ENCODE data around the gene SPOCK2. TPM values are rescaled to one million over a fixed set of nuclear protein-coding genes. Genes with fewer than 3 reads are reported as not detected.

SPOCK2 gene
- total RNA-seq, 2 experiments from 2014 or later, result 46.3 to 48.8 TPM

DNA sequence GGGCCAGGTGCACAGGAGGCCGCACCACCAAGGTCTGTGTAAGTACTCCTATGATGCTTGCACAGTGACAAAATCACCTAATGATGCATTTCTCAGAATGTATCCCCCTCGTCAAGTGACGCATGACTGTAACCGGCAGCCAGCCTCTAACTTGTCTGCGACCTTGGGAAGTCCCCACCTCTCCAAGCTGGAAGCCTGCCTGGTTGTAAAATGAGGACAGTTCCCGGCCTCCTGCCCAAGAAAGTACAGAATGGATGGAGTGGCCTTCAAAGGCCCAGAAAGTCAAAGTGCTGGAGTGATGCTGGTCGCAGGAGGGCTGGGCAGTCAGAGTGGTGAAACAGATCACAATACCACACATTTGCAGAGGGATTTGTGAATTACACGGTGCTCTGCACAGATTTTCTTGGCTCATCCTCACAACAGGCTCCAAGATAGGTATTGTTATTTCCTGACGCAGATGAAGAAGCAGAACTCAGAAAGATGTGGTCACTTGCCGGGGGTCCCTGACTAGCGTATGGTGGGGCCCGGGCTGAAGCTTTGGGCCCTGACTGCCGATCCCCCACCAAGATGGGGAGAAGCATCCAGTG is 22.8 kb downstream of the SPOCK2 start:
- ChIA-PET POLR2A (no interaction called here), CTCF (interaction anchor here (0.7 to 4.6 kb wide), 2 partner anchors 15 to 17 kb away, joined by 3 to 16 read pairs; no protein-coding TSS in a partner anchor)

DNA sequence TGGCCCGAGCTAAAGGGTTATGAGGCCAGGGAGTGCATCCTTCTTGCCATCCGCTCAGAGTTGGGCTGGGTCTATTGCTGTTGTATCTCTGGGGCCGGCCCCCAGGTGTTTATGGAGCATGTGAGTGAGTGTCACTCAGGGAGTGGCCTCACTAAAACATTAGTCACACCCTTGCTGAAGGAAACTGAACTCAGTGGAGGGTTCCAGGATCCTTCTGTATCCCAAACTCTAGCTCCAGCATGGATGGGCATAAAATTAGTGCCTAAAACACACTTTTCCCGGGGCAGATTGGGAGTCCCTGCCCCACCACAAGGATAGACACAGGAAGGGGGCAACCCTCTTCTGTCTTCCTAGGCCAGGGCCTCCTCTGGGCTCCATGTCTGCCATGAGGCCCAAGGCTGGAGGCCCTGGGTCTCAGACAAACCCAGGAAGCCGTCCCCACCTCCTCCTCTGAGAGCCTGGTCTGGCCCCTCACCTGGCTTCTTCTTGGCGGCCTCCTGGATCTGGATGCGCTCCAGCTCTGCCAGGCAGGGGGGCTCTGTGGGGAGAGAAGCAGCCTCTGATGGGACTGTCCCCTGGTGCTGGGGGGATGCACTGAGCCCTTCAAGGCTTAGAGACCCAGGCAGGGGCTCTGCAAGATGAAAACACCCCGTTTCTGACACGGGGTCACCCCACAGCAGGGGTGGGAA is 24.5 kb downstream of the SPOCK2 start:
- ChIA-PET POLR2A (no interaction called here), CTCF (interaction anchor here (1.1 to 2.8 kb wide), 2 partner anchors 16 to 30 kb away, joined by 3 to 11 read pairs; no protein-coding TSS in a partner anchor)

DNA sequence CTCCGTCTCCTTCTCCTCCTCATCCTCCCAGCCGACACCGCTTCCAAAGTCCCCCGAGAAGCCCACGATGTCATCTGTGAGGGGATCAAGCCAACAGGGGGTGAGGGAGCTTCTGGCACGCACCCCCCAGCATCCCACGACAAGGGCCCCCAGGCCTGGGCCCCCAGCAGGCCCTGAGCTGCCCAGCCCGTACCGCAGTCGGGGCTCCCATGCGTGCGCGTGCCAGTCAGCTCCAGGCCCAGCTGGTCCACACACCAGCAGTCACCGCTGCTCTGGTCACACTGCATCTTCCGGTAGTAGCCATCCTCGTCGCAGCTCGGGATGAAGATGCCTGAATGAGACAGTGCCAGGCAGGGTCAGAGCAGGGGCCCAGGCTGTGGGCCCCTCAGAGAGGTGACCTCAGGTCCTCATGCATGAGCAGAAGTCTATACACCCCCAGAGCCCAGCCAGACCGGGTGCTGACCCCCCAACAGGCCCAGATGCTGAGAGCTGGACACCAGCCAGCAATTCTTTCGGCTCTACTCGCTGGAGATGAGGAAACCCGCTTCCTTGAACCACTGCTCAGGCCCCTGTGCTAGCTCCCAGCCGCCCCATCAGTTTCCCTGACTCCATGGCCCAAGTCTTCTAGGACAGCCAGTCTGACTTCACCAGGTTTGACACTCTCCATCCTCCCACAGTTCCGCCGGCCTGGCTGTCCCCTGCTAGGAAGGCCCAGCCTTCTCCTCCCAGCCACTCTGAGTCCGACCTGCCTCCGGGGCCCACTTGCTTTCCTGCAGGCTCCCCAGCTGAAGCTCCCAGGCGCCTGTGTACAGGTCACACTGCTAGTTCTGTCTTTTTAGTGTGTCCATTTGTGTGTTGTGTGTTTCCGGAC is 25.3 kb downstream of the SPOCK2 start:
- CTCF ChIA-PET, result interaction anchor here (0.5 to 2.8 kb wide), 3 partner anchors 15 to 132 kb away, joined by 3 to 11 read pairs (median 3); no protein-coding TSS in a partner anchor
- POLR2A ChIA-PET, result no interaction called here

DNA sequence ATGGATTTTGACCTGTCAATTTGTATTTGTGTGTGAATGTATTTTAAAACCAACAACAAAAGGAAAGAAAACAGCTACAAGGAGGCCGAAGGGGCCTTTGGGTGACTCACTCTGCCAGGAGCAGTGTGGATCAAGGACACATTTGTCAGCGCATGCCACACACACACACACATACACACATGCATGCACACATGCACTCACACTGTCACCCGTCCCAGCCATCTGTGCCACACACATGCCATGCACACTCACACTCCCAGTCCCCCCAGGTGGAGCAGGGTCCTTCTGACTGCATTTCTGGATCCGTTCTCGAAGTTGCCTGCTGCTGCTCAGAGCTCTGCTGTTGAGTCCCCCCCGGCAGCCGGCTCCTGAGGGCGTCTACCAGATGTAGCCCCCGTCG is 26.0 kb downstream of the SPOCK2 start:
- ChIA-PET POLR2A (no interaction called here), CTCF (interaction anchor here (2.8 kb wide), 1 partner anchor 14 kb away, joined by 11 read pairs; no protein-coding TSS in a partner anchor)

DNA sequence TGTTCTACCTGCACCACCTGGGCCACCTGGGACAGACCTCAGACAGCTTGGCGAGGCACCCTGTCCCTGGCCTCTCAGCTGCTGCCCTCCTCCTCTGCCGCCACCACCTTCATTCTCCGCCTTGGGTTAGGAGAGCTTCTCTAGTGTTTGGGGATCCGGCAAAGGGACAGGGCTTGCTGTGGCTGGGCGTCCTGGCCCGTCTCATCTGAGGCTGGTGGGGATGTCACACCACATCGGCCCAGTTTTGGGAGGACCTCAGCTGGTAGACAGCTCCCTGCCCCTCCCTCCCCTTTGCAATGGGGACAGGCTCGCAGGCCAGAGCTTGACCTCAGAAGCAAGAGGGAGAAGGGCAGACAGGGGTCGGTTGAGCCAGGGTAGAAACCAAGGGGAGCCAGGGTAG is 26.4 kb downstream of the SPOCK2 start:
- ChIA-PET POLR2A (no interaction called here), CTCF (interaction anchor here (2.8 kb wide), 1 partner anchor 14 kb away, joined by 11 read pairs; no protein-coding TSS in a partner anchor)

DNA sequence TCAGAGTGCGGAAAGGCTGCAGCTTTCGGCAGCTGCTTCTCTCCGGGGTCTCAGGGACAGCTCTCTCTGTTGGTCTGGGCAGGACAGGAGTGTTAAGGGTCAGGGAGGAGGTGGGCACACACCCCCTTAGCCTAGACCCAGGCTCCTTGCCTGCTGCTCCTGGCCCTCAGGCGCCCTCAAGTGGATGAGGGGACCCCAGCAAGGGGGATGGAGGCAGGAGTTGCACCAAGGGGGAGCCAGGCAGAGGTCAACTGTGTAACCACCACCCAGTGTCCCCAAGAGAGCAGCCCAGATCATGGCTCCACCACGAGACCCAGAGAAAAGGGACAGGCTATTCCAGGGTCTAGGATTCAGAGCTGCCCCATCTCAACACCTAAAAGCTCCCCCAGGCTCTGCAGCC is 26.9 kb downstream of the SPOCK2 start:
- ChIA-PET CTCF (interaction anchor here (0.6 to 2.8 kb wide), 2 partner anchors 13 to 84 kb away, joined by 3 to 11 read pairs; no protein-coding TSS in a partner anchor), POLR2A (no interaction called here)

DNA sequence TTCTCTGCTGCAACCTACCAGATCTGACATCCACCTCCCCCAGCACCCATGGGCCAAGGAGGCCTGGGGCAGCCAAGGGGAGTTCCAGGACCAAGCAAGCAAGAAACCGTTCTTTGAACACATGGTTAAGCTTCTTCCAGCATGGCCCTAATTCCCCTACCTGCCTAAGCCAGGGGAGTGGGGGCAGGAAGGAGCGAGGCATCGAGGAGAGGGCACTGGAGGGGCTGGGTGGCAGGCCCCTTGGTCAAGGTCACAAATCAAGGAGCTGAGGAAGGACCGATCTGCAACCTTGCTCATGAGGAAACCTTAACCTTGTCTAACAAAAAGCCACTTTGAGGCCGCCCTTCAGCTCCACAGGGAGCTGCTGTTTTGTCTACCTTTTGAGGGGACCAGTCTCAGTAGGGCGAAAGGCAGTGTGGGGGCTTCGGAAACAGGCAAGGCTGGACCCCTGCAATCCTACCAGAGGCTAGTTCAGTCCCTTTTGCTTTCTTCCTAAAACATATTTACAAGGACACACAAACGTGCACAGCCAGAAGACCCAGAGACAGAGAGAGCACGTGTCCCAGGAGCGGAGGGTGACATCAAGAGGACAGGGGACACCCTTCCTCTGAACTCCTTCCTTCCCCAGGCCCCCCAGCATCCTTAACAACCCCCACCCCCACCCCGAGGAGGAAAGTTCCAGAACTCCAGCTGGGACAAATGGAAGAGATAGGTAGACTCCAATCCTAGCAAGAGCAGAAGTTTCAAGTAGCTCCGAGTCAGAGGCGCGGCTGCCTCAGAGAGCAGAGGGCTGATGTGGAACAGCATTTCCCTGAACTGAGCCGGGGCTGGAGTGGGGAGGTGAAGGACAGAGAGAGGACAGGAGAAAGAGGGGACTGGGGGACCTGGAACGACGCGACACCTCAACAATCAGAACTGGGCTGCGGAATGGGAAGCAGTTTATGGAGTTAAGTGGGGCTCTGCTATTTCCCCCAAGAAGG is 28.2 kb downstream of the SPOCK2 start:
- ChIA-PET POLR2A (no interaction called here), CTCF (interaction anchor here (0.5 to 0.6 kb wide), 2 partner anchors 129 to 309 kb away, joined by 4 to 5 read pairs; no protein-coding TSS in a partner anchor)

DNA sequence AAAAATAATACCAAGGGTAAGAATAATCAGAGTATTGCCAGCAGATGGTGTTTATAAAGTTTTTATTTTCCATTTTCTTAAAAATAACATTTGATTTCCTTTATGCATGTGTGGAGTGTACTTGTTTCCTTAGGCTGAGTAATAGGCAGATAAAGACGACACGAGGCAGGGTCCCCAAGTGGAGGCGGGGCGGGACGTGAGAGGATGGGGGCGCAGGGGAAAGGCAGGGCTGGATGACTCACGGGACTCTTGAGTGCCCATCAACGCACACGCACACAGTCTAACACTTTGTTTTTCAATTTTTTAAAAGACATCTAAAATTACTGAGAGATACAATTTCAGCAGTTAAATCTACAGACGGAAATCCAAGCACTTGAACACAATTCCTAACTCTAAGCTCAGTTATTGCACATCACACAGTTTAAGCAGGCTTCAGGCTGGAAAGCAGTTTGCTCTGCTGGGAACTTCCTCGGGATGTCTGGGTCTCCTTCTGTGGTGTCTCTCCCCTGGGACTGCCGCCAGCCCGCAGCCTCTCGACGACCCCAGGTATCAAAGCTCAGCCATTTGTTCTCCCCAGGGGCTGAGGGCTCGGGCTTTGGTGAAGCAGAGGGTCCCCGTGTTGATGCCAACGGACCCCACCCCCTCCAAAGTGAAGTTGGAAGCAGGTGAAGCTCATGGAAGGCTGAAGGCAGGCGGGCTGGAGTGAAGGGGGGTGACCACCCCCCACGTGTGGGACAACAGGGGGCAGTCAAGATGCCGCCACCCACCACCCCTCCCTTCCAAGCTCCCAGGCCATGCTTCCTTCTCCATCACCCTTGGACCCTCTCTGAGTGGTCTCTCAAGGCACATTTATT is 29.1 kb downstream of the SPOCK2 start:
- CTCF ChIA-PET, result interaction anchor here (0.5 to 0.9 kb wide), 2 partner anchors 10 to 130 kb away, joined by 4 to 5 read pairs; no protein-coding TSS in a partner anchor
- POLR2A ChIA-PET, result interaction anchor here (1.2 kb wide), 1 partner anchor 12 kb away, joined by 3 read pairs; no protein-coding TSS in a partner anchor

DNA sequence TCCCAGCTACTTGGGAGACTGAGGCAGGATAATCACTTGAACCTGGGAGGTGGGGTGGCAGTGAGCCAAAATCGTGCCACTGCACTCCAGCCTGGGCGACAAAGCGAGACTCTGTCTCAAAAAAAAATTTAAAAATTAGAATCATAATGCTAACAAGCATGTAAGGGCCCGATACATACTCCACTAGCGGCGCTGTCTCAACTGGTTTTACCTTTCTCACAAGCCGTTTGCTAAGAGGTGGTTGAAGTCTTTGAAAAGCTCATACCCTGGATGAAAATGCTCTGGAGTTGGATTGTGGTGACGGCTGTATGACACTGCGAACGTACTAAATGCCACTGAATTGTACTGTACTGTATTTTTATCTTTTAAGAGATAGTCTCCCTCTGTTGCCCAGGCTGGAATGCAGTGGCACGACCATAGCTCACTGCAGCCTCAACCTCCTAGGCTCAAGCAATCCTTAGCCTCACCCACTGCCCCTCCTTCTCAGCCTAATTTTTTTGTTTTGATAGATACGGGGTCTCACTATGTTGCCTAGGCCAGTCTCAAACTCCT is 29.9 kb downstream of the SPOCK2 start:
- ChIA-PET POLR2A (interaction anchor here (1.2 kb wide), 1 partner anchor 13 kb away, joined by 3 read pairs; no protein-coding TSS in a partner anchor), CTCF (interaction anchor here (0.9 to 1.5 kb wide), 2 partner anchors 10 to 11 kb away, joined by 5 read pairs; no protein-coding TSS in a partner anchor)

DNA sequence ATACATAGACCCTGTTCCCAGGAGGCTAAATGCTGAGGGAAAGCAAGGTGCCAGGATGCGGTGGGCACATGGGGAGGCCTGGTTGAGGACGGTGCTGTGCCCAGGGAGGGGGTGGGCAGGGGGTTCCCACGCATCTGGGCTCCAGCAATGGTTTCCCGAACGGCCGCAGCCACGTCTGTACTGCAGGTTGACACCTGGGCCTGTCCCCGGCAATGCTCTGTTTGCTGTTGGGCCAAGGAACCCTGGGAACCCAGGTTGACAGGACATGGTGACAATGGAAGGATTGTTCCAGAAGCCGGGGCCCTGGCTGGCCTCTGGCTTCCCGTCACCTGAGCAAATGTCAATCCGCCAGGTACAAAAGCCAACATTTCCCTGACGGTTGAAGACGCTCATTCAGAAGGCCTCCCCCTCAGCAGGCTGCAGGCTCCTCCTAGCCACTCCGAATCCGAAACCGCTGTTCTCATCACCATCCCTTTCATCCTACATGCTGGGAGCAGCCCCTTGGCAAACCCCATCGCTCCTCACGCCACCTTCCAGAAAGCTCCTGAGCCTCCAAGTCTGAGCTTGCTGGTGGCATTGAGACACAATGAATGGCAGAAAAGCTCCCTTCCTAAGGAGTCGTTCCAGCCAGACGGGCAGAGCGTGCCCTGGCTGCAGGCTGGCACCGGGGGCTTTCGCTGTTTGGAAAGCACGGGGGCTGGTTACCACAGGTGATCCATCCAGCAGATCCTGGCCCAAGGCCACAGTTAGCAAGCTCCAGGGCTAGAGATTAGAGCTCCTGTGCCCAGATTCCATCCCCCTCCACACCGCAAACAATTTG is 31.2 kb downstream of the SPOCK2 start:
- ChIA-PET POLR2A (no interaction called here), CTCF (interaction anchor here (1.5 kb wide), 1 partner anchor 9 kb away, joined by 5 read pairs; no protein-coding TSS in a partner anchor)

DNA sequence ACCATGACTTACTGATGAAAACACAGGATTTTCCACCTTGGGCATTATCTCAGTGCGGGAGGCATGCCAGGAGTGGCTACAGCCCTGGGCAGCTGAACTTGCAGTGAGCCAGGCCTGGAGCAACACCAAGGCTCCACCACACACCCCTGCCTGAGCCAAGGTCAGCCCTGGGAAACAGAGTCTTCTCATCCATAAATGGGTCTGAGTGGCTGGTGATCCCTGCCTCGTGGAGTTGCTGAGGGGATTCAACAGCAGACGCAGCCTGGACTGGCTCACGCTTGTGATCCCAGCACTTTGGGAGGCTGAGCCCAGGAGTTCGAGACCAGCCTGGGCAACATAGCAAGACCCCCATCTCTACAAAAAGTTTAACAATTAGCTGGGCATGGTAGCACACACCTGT is 32.2 kb downstream of the SPOCK2 start:
- ChIA-PET POLR2A (interaction anchor here (0.6 kb wide), 1 partner anchor 28 kb away, joined by 3 read pairs; no protein-coding TSS in a partner anchor), CTCF (no interaction called here)

DNA sequence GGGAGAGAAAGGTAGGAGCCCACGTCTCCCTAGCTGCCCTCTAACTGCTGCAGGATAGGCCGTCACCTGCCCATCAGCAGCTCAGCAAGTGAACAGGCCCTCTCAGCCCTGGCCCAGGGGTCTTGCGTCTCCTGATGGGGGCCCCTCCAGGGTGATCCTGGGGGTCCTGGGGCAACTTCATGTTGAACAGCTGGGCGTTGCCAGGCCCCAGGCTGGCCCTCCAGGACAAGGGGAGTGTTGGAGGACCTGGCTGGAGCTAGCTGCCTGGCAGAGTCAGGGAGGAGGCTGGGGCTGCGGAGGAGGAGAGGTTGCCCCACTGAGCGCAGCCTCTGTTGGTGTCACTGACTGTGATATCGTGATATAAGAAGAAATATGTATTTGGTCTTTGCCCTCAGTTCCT is 34.7 kb downstream of the SPOCK2 start:
- ChIA-PET CTCF (no interaction called here), POLR2A (no interaction called here)

DNA sequence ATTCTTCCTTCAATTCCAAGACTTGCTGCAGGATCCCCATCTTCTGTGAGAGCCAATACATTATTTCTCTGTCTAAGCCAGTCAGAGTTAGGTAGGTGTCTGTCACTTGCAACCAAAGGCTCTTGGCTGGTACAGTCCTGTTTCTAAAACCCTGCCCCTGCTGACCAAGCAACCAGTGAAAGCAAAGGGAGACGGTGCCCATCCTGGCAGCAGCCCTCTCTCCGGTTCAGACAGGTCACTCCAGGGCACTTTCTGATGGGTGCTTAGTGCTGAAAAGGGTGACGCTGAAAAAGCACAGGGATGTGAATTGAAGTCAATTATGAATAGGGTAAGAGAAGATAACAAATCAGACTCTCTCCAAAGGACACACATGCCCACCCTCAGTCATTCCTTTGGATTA is 37.5 kb downstream of the SPOCK2 start:
- CTCF ChIA-PET, result interaction anchor here (1.1 kb wide), 1 partner anchor 155 kb away, joined by 3 read pairs; no protein-coding TSS in a partner anchor
- POLR2A ChIA-PET, result no interaction called here

DNA sequence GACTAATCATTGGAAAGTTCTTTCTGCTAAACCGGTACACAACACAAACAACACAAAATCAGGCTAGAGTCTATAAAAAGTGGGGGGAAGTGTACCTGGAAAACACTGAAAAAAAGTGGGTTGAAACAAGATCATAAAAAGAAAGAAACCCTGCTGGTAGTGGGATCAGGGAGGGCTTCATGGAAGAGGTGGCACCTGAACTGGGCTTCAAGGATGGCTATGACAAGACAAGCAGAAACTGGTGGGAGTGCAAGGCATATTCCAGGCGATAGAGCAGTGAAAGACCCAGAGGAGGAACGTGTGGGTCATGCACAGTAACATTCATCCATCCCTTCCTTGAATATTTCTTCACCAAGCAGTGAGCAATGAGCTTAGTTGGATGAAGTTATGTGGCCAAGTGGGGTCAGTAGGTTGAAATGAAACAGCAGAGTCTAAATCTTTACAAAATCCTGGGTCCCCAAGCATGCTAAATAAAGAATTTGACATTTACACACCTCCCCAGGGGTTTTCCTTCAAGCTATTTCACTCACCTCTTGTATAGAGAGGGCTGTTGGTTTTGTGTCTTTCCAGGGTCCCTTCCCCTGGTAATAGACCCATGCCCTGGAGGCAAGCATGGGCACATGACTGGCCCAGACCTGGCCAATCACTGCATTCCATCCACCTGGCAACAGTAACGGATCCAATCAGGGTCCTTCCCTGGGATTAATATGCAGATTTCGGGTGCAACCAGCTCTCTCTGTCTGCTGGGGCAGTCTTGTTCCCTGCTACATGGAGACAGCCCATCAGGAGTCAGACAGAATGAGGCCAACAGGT is 38.2 kb downstream of the SPOCK2 start:
- ChIA-PET POLR2A (no interaction called here), CTCF (interaction anchor here (0.7 to 2.6 kb wide), 8 partner anchors 15 to 1953 kb away, joined by 3 to 8 read pairs (median 4); partner anchors contain the start of genes ANAPC16 and ASCC1)

DNA sequence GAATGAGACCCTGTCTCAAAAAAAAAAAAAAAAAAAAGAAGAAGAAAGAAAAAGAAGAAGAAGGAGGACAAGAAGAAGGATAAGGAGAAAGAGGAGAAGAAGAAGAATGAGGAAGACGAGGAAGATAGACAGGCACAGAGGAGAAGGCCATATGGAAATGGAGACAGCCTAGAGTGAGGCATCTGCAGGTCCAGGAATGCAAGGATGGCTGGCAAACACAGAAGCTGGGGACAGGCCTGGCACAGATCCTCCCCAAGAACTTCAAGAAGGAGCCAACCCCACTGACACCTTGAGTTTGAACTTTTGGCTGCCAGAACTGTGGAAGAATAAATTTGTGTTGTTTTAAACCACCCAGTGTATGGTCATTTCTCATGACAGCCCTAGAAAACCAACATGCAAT is 38.9 kb downstream of the SPOCK2 start:
- POLR2A ChIA-PET, result no interaction called here
- CTCF ChIA-PET, result interaction anchor here (0.7 to 2.7 kb wide), 22 partner anchors 10 to 1953 kb away, joined by 3 to 15 read pairs (median 5); partner anchors contain the start of genes ANAPC16 and ASCC1
